HFFc6 (cell line): ENCODE results near the gene CASD1. TPM values are rescaled to one million over a fixed set of nuclear protein-coding genes. Genes with fewer than 3 reads are reported as not detected.

Experiments used
- DNase-seq: peaks from one replicate; pipeline ENCODE4 v3.0.0-alpha.2; 2018
- H3K27ac Mint-ChIP-seq: 2 replicates; pipeline ENCODE4 v1.8.0; 2020; ENCODE audit warnings: mild to moderate bottlenecking, mixed read lengths
- H3K27me3 Mint-ChIP-seq: 2 replicates; pipeline ENCODE4 v1.8.0; 2021; ENCODE audit warnings: mild to moderate bottlenecking, moderate library complexity, mixed read lengths; ENCODE audit not compliant: insufficient read depth
- H3K36me3 Mint-ChIP-seq: 2 replicates; pipeline ENCODE4 v1.8.0; 2021; ENCODE audit warnings: low read depth, mixed read lengths
- H3K4me1 Mint-ChIP-seq: 2 replicates; pipeline ENCODE4 v1.8.0; 2020; ENCODE audit warnings: low read depth, mixed read lengths
- H3K4me3 Mint-ChIP-seq: 2 replicates; pipeline ENCODE4 v1.8.0; 2020; ENCODE audit warnings: mild to moderate bottlenecking, moderate library complexity, mixed read lengths
- H3K9me3 Mint-ChIP-seq: 2 replicates; pipeline ENCODE4 v1.8.0; 2020; ENCODE audit warnings: mild to moderate bottlenecking, mixed read lengths
- CTCF ChIP-seq: fragments of 200-600 bp; sonication (generic); IDR thresholded peaks from 2 replicates; pipeline ENCODE4 v1.5.0; 2021; ENCODE audit warnings: antibody characterized with exemption, mild to moderate bottlenecking
- total RNA-seq, 6 experiments: library from RNA; stranded (reverse); fragmentation: NEBNext Ultra II Directional; extraction: Animal tissue kit (Norgen Biotek cat#: 25700); gene quantifications; 2 replicates in 1 of 6; 3 replicates in 5 of 6; pipeline ENCODE4 v1.2.3, GENCODE V29; 2021

Gene CASD1
- total RNA-seq, 6 experiments from 2014 or later: 6.6 to 8.1 (median 7.1) TPM

- no peak for TF ChIP-seq CTCF
- H3K4me3 Mint-ChIP-seq: no peak overlapping the region
- no peaks in the 10 kb centered on the region for H3K36me3 Mint-ChIP-seq
- H3K27ac Mint-ChIP-seq: no peak overlapping the region
- H3K9me3 Mint-ChIP-seq: no peaks in the 10 kb centered on the region
- peaks cover 8% of the 10 kb centered on the region for H3K27me3 Mint-ChIP-seq
- no peak for DNase-seq
- H3K4me1 Mint-ChIP-seq: no peaks in the 10 kb centered on the region
Observed at GRCh38 chr7:94477878-94478277, 31.7 kb upstream of the CASD1 start.

GRCh38 chr7:94478648-94479214 is 30.9 kb upstream of the CASD1 start:
- H3K27me3 Mint-ChIP-seq: peaks cover 5% of the 10 kb centered on the region
- no peaks in the 10 kb centered on the region for H3K4me1 Mint-ChIP-seq
- H3K9me3 Mint-ChIP-seq: no peaks in the 10 kb centered on the region
- H3K27ac Mint-ChIP-seq: no peak overlapping the region
- no peak for TF ChIP-seq CTCF
- no peak overlapping the region for H3K4me3 Mint-ChIP-seq
- no peak for DNase-seq
- H3K36me3 Mint-ChIP-seq: no peaks in the 10 kb centered on the region

GRCh38 chr7:94481279-94481678 is 28.3 kb upstream of the CASD1 start:
- no peak overlapping the region for H3K4me3 Mint-ChIP-seq
- TF ChIP-seq CTCF: no peak
- no peaks in the 10 kb centered on the region for H3K36me3 Mint-ChIP-seq
- no peaks in the 10 kb centered on the region for H3K4me1 Mint-ChIP-seq
- DNase-seq: no peak
- no peaks in the 10 kb centered on the region for H3K9me3 Mint-ChIP-seq
- no peak overlapping the region for H3K27ac Mint-ChIP-seq
- peaks cover 7% of the 10 kb centered on the region for H3K27me3 Mint-ChIP-seq

GRCh38 chr7:94482796-94483195 is 26.8 kb upstream of the CASD1 start:
- no peaks in the 10 kb centered on the region for H3K36me3 Mint-ChIP-seq
- TF ChIP-seq CTCF: no peak
- no peak overlapping the region for H3K27ac Mint-ChIP-seq
- H3K9me3 Mint-ChIP-seq: no peaks in the 10 kb centered on the region
- peaks cover 9% of the 10 kb centered on the region for H3K27me3 Mint-ChIP-seq
- no peak for DNase-seq
- H3K4me1 Mint-ChIP-seq: no peaks in the 10 kb centered on the region
- H3K4me3 Mint-ChIP-seq: no peak overlapping the region

GRCh38 chr7:94483843-94484242 is 25.8 kb upstream of the CASD1 start:
- H3K9me3 Mint-ChIP-seq: no peaks in the 10 kb centered on the region
- no peak for DNase-seq
- TF ChIP-seq CTCF: no peak
- no peak overlapping the region for H3K27ac Mint-ChIP-seq
- H3K36me3 Mint-ChIP-seq: no peaks in the 10 kb centered on the region
- H3K4me1 Mint-ChIP-seq: no peaks in the 10 kb centered on the region
- H3K27me3 Mint-ChIP-seq: peaks cover 12% of the 10 kb centered on the region
- H3K4me3 Mint-ChIP-seq: peak overlapping the region; percentile 26; the same call in 1 of the 2 replicates

GRCh38 chr7:94486216-94486615 is 23.4 kb upstream of the CASD1 start:
- Mint-ChIP-seq H3K27ac (no peak overlapping the region), H3K9me3 (no peaks in the 10 kb centered on the region), H3K4me1 (no peaks in the 10 kb centered on the region), H3K4me3 (no peak overlapping the region), H3K27me3 (peaks cover 6% of the 10 kb centered on the region), H3K36me3 (no peaks in the 10 kb centered on the region)
- DNase-seq: no peak
- no peak for TF ChIP-seq CTCF
